GM03348 (cell line): ENCODE results near the gene DAAM1.

Experiments used
- DNase-seq: peaks from one replicate; pipeline ENCODE4 v3.0.0; 2012; ENCODE audit warnings: low spot score

Gene DAAM1

GRCh38 chr14:59187802-59188460 lies 536 bp upstream of the DAAM1 start:
- peak; percentile 15 for DNase-seq

DNA sequence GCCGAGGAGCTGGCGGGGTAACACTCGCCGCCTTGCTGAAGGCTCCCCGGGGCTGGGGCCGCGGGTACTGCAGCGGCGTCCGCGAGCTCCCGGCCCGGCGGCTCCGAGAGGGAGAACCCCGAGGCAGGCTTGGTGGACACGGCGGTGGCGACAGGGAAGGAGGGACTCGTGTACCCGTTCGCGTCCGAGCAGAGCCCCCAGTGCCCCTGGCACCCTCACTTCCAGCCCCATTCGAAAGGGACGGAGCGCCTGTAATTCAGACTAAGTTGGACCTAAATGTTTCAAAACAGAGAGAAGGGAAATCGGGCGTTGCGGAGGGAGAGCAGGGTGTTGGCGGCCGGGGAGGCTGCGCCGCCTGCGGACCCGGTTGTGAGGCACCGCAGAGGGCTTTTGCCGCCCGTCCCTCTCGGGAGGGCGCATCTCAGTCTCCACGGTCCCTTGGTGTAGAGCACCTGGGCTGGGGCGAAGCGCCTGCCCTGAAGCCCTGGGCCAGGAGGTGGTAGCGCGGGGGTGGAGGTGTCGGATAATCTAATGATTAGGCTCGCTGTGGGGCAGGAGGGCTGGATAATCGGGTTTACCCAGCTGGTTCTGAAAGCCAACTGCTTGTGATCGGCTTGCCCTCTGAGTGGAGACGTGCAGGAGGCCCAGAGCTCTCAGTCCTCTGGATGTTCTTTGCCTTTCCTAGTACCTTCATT lies 771 bp downstream of the DAAM1 start:
- peak; percentile 35 for DNase-seq

DNA sequence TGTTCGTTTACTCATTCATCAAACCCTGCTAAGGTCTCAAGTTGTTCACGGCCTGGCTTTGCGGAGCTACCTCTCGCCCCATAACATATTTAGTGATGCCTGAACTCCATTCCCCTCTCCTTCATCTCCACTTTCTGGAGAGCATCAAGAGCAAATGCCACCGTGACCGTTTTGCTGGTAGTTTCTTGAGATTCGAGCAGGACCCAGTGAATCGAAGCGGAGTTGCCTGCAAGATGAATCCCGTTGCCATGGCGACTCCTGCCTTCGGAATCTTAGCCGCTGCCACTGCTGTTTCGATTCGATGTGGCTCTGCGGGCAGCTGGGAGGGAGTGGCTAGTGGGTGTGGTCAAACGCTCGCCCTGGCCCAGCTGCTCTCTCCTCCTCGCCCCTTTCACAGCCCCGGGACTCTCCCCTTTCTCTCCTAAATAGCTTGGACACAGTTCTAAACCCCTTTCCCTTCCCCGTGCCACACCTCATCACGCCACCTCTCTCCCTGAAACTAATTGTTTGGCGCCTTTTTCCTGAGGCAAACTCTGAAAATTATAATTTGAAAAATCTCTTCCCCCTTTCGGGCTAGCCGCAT lies 1.4 kb downstream of the DAAM1 start:
- DNase-seq = peak; percentile 93

- peak; percentile 24 for DNase-seq
Measured at GRCh38 chr14:59190372-59190771, 1.9 kb downstream of the DAAM1 start.

- no peak for DNase-seq
Measured at GRCh38 chr14:59195912-59196311, 7.4 kb downstream of the DAAM1 start.

- no peak for DNase-seq
Measured at GRCh38 chr14:59197695-59198262, 9.3 kb downstream of the DAAM1 start.

DNA sequence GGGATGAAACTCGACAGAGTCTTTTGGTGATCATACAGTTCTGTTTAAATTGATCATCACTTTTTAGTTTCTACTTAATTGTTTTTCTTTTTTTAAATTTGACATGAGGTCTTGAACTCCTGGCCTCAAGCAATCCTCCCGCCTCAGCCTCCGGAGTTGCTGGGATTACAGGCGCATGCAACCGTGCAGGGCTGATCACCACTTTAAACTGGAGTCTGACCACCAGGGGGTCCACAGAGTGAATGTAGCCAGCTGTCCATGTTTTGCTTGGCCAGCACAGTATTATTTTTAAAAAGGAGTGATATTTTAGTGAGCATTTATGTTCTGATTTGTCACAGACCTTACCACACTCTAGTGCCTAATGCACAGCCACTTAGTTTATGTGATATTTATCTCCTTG lies 10.7 kb downstream of the DAAM1 start:
- DNase-seq = no peak

DNA sequence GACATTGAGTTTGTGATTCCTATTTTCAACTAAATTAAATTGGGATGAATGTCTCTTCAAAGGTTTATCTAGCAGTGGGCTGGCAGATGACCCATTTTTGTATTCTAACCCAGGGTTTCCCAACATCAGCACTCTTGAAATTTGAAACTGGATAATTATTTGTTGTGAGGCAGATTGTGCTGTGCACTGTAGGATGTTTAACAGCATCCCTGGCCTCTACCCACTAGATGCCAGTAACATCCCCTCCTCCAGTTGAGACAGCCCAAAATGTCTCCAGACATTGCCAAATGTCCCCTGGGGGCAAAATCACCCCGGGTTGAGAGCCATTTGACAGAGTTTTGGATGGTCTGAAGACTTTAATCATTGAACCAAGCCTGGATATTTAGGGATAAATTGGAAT lies 11.1 kb downstream of the DAAM1 start:
- DNase-seq = no peak

DNA sequence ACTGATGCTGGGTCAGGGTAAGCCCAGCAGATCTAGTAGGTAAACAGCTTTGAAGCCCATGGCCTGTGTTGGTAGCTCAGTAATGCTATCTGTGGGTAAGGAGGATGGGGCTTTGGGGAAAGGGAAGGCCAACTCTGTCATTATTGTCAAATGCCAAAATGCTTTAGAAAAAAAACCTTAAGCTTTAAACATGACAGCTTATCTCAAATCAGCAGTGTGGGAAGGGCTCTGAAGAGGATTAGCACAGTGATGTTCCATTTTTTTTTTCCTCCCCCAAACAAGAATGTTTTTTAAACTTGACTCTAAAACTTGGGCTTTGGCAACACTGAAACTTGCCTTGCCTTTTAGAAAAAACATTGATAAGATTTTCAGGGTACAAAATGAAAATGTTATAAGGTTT lies 11.7 kb downstream of the DAAM1 start:
- no peak for DNase-seq

DNA sequence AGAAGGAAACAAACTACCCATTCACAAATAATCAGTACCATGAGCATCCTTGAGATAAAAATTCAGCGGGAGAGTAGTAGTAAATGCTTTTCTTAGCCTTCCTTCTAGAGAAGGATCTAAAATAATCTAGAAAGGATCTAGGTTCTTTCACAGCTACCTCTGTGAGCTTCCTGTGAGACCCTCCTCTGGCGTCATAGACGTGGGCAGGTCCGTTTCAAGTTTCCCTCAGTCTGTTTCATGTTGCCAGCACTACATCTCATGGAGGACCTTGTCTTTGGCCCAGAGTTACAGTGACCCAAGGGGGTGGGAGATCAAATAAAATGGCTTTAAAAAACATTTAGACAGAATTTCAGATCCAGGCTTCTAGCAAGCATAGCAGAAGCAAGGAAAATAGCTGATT lies 13.6 kb downstream of the DAAM1 start:
- DNase-seq = no peak

GRCh38 chr14:59204305-59204704 lies 15.8 kb downstream of the DAAM1 start:
- no peak for DNase-seq

DNA sequence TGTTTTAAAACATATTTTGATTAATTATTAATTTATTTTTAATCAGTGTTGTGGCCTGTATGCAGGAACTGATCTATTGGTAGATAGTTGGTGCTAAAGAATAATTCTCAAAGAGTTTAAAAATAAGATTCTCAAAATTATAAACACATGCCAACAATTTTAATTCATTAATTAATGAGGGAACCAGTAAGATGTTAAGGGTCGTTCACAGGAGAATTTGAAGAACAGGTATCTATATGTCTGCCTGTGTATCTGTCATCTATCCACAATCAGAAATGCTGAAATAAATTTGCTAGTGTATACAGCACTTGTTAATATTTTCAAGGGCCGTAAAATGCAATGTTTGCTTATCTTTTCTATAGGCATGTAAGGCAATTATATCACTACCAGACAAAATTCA lies 18.4 kb downstream of the DAAM1 start:
- no peak for DNase-seq

DNA sequence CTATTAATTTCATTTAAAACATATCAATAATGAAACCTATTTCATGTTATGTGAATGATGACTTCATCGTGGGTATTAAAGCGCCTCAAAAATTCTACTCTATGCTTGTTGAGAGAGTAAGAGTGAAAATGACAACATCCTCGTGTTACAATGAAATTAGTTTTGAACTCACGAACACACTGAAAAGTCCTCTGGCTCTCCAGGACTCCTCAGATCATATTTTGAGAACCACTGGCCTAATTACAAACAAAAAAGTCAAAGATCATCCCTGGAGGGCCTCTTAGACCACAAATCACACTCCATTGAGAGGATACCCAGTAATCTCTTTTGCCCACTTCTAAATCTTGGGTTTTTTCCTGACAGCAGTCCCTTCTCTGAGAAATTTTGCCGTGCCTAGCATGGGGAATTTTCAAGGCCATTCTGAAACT lies 19.1 kb downstream of the DAAM1 start:
- DNase-seq = no peak

DNA sequence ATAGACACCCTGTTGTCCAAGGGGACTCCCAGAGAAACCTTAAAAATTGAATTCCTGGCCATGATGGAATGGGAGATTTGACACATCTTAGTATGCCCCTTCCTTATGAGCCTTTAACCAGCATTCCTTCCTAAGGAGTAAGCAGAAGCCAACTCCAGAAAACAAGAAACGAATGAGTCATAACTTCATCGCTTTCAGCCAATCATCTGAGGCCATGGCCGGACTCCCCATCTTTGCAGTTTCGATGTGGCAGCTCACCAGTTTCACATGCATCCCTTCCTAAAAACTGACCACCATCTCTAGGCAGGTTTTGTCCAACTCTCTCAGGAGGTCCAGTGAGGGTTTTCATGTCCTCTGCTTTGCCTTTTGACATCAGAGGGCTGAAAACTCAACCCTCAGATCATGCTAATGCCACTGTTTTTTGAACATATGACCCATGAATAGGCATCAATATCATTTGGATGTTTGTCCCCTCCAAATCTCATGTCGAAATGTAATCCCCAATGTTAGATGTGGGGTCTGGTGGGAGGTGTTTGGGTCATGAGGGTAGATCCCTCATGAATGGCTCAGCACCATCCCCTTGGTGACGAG lies 19.9 kb downstream of the DAAM1 start:
- DNase-seq = peak; percentile 33

GRCh38 chr14:59208954-59209353 lies 20.5 kb downstream of the DAAM1 start:
- DNase-seq = no peak

- DNase-seq = no peak
Measured at GRCh38 chr14:59210621-59211020, 22.2 kb downstream of the DAAM1 start.

DNA sequence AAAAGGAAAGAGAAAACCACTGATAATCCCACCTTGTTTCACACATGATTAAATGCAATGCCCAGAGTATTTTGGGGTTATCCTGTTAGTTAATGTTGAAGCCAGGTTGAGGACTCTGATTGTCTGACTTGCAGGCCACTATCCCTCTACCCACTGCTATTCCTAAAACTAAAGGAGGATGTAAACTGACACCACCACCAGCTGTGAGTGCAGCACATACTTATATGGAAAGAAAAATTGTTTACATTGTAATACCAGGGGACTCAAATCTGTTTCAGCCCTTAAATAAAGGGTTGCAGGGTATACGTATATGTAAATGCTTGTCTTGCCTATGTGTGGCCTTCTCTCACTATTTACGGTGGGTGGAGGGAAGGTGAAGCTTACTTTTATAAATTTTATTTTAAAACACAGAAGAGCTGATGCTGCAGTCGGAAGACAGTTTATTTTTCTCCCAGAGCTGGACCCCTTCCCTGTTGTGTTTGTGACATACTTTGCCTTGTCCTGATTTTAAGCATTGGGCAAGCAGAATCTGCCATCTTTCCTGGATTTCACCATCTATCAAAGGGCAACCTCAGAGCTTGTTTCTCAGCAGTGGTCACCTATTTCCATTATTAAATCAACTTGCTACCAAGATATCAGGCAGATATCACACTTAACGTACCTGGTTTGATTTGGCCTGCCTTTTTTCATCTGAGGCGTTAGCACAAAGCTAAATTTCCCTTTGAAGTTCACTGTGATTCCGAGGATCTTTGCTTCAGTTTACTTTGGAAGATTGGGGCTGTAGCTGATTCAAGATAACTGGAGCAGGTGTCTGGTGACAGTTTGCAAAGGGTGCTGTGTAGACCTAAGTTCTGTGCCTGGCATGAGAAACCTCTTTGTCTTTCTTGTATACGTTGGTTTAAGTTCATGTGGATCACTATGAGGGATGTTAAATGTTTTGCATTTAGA lies 25.2 kb downstream of the DAAM1 start:
- DNase-seq = no peak

DNA sequence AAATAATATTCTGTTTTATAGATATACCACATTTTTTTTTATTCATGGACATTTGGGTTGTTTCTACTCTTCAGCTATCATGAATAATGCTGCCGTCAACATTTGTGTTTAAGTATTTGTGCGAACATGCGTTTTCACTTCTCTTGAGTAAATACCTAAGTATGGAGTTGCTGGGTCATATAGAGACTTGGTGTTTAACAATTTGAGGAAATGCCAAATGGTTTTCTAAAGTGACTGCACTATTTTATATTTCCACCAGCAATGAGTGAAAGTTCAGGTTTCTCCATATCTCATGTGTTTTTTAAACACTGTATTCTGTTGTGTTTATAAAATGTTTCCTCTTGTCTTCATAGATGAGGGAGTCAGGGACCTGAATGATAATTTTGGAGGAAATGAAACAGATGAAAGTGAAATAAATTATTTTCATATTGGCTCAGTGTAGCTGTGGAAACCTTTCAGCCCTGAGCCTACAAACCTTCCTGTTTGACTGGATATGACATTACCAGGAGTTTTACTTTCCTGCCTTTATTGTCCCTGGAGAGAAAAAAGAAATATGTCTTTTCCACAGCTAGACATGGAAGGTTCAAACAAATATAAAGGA lies 26.3 kb downstream of the DAAM1 start:
- DNase-seq = no peak

DNA sequence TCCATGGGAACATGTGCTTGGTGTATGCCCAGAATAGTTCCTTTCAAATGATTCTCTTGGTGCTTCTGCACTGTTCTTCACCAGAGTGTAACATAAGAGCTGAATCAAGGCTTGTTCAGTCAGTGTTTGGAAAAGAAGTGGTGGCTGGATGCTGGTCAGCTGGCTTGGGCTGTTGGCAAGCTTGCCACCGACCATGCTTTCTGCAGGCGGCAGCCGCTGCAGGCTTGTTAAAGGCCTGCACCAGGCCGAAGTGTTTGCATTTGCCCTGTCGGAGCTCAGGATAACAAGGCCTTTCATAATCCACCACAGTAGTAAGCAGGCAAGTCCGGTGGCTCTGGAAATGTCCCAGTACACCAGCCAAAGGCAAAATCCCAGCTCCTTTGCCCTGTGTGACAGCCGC lies 26.9 kb downstream of the DAAM1 start:
- peak; percentile 79 for DNase-seq

DNA sequence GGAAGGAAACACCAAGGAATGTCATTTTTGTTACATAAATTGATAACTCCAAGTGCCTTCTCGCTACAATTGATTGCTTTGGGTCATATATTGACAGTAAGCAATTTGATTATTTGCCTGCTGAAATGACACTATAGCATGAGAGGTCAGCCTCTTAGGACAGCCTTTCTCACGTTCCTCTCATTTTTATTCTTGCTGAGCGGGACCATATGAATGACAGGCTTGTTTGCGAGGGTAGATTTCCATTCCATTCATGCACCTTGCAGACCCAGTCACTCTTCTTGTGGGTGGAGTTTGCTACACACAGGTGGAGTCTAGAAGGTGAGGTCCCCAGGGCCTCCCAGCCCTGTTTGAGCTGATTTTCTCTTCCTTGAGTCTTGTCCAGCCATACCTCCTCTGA lies 27.3 kb downstream of the DAAM1 start:
- DNase-seq = no peak

DNA sequence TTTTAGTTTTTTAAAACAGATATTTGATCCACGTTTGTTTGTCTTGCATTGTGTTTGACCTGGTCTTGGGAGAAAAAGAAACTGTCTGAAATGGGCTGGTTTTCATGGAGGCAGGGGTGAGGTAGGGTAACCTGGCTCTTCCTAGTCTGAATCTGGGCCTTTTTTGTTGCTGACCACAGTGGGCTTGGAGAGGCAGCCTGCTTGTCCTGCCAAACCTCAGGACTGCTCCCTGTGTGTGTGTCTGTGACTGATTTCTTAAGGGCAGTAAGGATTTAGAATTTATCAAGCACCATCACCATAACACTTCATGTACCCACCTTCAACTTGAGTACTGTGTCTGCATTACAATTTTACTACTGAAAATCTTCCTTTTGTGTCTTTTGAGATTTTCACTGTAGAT lies 28.5 kb downstream of the DAAM1 start:
- DNase-seq = no peak
